H9 (cell line): Measurements from ENCODE around the gene SPSB3. TPM values are rescaled to one million over a fixed set of nuclear protein-coding genes. Genes with fewer than 3 reads are reported as not detected.

Source experiments
- DNase-seq: peaks from one replicate; pipeline ENCODE4 v3.0.0-alpha.2; 2017
- H2AFZ ChIP-seq: one replicate; pipeline ENCODE4 v1.6.1; 2013; ENCODE audit warnings: mild to moderate bottlenecking, low read length, control low read depth, moderate library complexity
- H2AK5ac ChIP-seq: 2 replicates; pipeline ENCODE4 v1.6.1; 2013; ENCODE audit warnings: low read length, control low read depth, mixed read lengths; ENCODE audit not compliant: insufficient read length
- H2BK120ac ChIP-seq: one replicate; pipeline ENCODE4 v1.6.1; 2013; ENCODE audit warnings: low read depth, mild to moderate bottlenecking, low read length, control low read depth, inconsistent platforms; ENCODE audit not compliant: poor library complexity, severe bottlenecking
- H2BK12ac ChIP-seq: 2 replicates; pipeline ENCODE4 v1.6.1; 2013; ENCODE audit warnings: low read length, control low read depth, mixed read lengths, low read depth; ENCODE audit not compliant: insufficient read length
- H2BK15ac ChIP-seq: 2 replicates; pipeline ENCODE4 v1.6.1; 2013; ENCODE audit warnings: low read depth, low read length, control low read depth
- H2BK20ac ChIP-seq: one replicate; pipeline ENCODE4 v1.6.1; 2013; ENCODE audit warnings: low read depth, mild to moderate bottlenecking, low read length, control low read depth, inconsistent platforms; ENCODE audit not compliant: poor library complexity, severe bottlenecking
- H2BK5ac ChIP-seq: 2 replicates; pipeline ENCODE4 v1.6.1; 2013; ENCODE audit warnings: low read length, control low read depth, mixed read lengths; ENCODE audit not compliant: insufficient read length
- H3K14ac ChIP-seq: 2 replicates; pipeline ENCODE4 v1.6.1; 2013; ENCODE audit warnings: low read length, control low read depth; ENCODE audit not compliant: insufficient read depth
- H3K18ac ChIP-seq: 2 replicates; pipeline ENCODE4 v1.6.1; 2013; ENCODE audit warnings: low read depth, mild to moderate bottlenecking, mixed read lengths, low read length, control low read depth; ENCODE audit not compliant: insufficient read length
- H3K23ac ChIP-seq: 2 replicates; pipeline ENCODE4 v1.6.1; 2013; ENCODE audit warnings: low read length, control low read depth, mixed read lengths, low read depth; ENCODE audit not compliant: insufficient read length
- H3K23me2 ChIP-seq: 2 replicates; pipeline ENCODE4 v1.6.1; 2013; ENCODE audit warnings: low read depth, mild to moderate bottlenecking, mixed read lengths, low read length, control low read depth; ENCODE audit not compliant: insufficient read length, poor library complexity, severe bottlenecking
- H3K27ac ChIP-seq: 2 replicates; pipeline ENCODE4 v1.5.1; 2013; ENCODE audit warnings: low read length, control low read depth, mixed read lengths, low read depth; ENCODE audit not compliant: insufficient read length
- H3K27me3 ChIP-seq: 2 replicates; pipeline ENCODE4 v1.6.1; 2013; ENCODE audit warnings: low read length, control low read depth, inconsistent platforms; ENCODE audit not compliant: insufficient read depth
- H3K4ac ChIP-seq: 2 replicates; pipeline ENCODE4 v1.6.1; 2013; ENCODE audit warnings: low read depth, mild to moderate bottlenecking, control low read depth, inconsistent platforms, low read length, moderate library complexity
- H3K4me1 ChIP-seq: 2 replicates; pipeline ENCODE4 v1.6.1; 2013; ENCODE audit warnings: low read length, control low read depth, inconsistent platforms; ENCODE audit not compliant: insufficient read depth
- H3K4me2 ChIP-seq: 2 replicates; pipeline ENCODE4 v1.6.1; 2013; ENCODE audit warnings: low read length, control low read depth, mixed read lengths; ENCODE audit not compliant: insufficient read length, insufficient read depth
- H3K56ac ChIP-seq: 2 replicates; pipeline ENCODE4 v1.6.1; 2013; ENCODE audit warnings: low read depth, mild to moderate bottlenecking, mixed read lengths, low read length, control low read depth; ENCODE audit not compliant: insufficient read length
- H3K79me1 ChIP-seq: 2 replicates; pipeline ENCODE4 v1.6.1; 2013; ENCODE audit warnings: low read depth, mild to moderate bottlenecking, moderate library complexity, low read length, control low read depth, inconsistent platforms; ENCODE audit not compliant: insufficient read depth, poor library complexity, severe bottlenecking
- H3K79me2 ChIP-seq: 2 replicates; pipeline ENCODE4 v1.6.1; 2013; ENCODE audit warnings: low read length, control low read depth, inconsistent platforms; ENCODE audit not compliant: insufficient read depth
- H3K9ac ChIP-seq: 2 replicates; pipeline ENCODE4 v1.6.1; 2013; ENCODE audit warnings: low read length, control low read depth, mixed read lengths; ENCODE audit not compliant: insufficient read length; ENCODE audit errors: extremely low read depth
- H3K9me3 ChIP-seq: one replicate; pipeline ENCODE4 v1.6.1; 2013; ENCODE audit warnings: low read depth, low read length, inconsistent platforms; ENCODE audit not compliant: control insufficient read depth
- H3T11ph ChIP-seq: one replicate; pipeline ENCODE4 v1.6.1; 2013; ENCODE audit warnings: mild to moderate bottlenecking, low read length, control low read depth, inconsistent platforms
- H4K20me1 ChIP-seq: one replicate; pipeline ENCODE4 v1.6.1; 2013; ENCODE audit not compliant: control insufficient read depth, insufficient read length, insufficient read depth
- H4K5ac ChIP-seq: 2 replicates; pipeline ENCODE4 v1.6.1; 2013; ENCODE audit warnings: low read depth, mild to moderate bottlenecking, mixed read lengths, low read length, control low read depth; ENCODE audit not compliant: insufficient read length
- H4K8ac ChIP-seq: replicated peaks from 2 replicates; pipeline ENCODE4 v1.6.1; 2013; ENCODE audit warnings: low read length, control low read depth, mixed read lengths, low read depth; ENCODE audit not compliant: insufficient read length
- H4K91ac ChIP-seq: 2 replicates; pipeline ENCODE4 v1.6.1; 2013; ENCODE audit warnings: low read depth, mild to moderate bottlenecking, moderate library complexity, mixed read lengths, low read length, control low read depth; ENCODE audit not compliant: insufficient read length
- H3K27ac Mint-ChIP-seq, 3 experiments: 2 replicates in 2 of 3; 3 replicates in 1 of 3; pipeline ENCODE4 v1.8.0; 2020 to 2021; ENCODE audit warnings: mixed read lengths in 3 of 3, mild to moderate bottlenecking in 1 of 3, moderate library complexity in 1 of 3
- H3K27me3 Mint-ChIP-seq: 2 replicates; pipeline ENCODE4 v1.8.0; 2021; ENCODE audit warnings: low read depth, mild to moderate bottlenecking, moderate library complexity, mixed read lengths
- H3K36me3 Mint-ChIP-seq, 3 experiments: 2 replicates in 2 of 3; 3 replicates in 1 of 3; pipeline ENCODE4 v1.8.0; 2020 to 2021; ENCODE audit warnings: low read depth in 3 of 3, mixed read lengths in 3 of 3; ENCODE audit not compliant: insufficient read depth in 1 of 3
- H3K4me1 Mint-ChIP-seq, 2 experiments: 2 replicates each; pipeline ENCODE4 v1.8.0; 2020; ENCODE audit warnings: mixed read lengths in 2 of 2
- H3K4me3 Mint-ChIP-seq, 2 experiments: 2 replicates in 1 of 2; 3 replicates in 1 of 2; pipeline ENCODE4 v1.8.0; 2020 to 2021; ENCODE audit warnings: mild to moderate bottlenecking in 2 of 2, mixed read lengths in 2 of 2, moderate library complexity in 1 of 2
- H3K9me3 Mint-ChIP-seq, 2 experiments: 2 replicates in 1 of 2; 3 replicates in 1 of 2; pipeline ENCODE4 v1.8.0; 2020; ENCODE audit warnings: mild to moderate bottlenecking in 2 of 2, mixed read lengths in 2 of 2, moderate library complexity in 1 of 2
- WGBS: extraction: QIAGEN DNeasy Blood & Tissue Kit; methylation state at CpG from one replicate; pipeline ENCODE4 v1.1.7; 2013; ENCODE audit warnings: missing lambda C conversion rate, low lambda C conversion rate, mixed read lengths; ENCODE audit not compliant: insufficient read length; ENCODE audit errors: extremely low coverage; 5-methylcytosine and 5-hydroxymethylcytosine counted together
- total RNA-seq: library from RNA; stranded (reverse); gene quantifications from 2 replicates; pipeline ENCODE4 v1.2.1, GENCODE V29; 2021
- TF ChIP-seq, protein P1 (sequence below): fragments of 200-600 bp; sonication (generic); conservative IDR thresholded peaks from 3 replicates; pipeline ENCODE4 v1.8.0; 2021; ENCODE audit warnings: antibody characterized with exemption, mild to moderate bottlenecking

Gene SPSB3
- total RNA-seq, 1 experiment from 2014 or later, result 19.9 TPM

DNA sequence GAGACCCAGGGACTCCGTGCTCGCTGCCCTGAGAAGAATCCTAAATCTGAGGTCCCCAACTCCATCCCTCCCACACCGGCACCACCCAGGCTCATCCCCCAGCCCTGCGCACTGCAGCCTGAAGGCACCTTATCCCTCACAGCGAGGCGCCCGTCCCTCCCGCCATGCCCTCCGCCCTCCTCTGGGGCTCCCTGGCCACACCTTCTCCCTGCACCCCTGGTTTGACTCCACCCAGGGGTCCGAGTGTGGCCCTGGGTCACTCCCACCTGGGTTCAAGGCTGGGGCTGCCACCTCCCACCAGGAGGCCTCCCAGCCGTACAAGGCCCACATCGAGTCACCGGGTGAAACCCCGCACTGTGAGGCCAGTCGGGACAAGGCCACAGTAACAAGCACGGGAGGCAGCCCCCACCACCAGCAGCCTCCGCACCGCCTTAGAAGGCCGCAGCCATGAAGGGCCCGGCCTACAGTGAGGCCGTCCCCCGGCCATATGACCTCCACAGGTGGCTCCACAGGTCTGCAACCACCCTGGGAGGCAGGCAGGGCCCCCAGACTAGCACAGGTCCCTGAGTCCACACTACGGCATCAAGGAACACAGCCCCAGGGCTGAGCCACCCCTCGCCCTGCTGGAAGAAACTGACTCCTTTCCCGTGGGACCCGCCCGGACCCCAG is 36.0 kb upstream of the SPSB3 start:
- H3K9ac ChIP-seq, result no peak overlapping the region
- H3K9me3 ChIP-seq, result no peaks in the 10 kb centered on the region
- no CpG with 5 or more reads among the region's 27 CpGs for WGBS
- no peaks in the 10 kb centered on the region for H3K4me1 ChIP-seq
- no peak overlapping the region for H3K23ac ChIP-seq
- H4K20me1 ChIP-seq, result no peaks in the 10 kb centered on the region
- no peak overlapping the region for H2AK5ac ChIP-seq
- H2BK5ac ChIP-seq, result no peak overlapping the region
- no peak overlapping the region for H2AFZ ChIP-seq
- no peak for DNase-seq
- H3K27ac ChIP-seq, result no peak overlapping the region
- H3K4me1 Mint-ChIP-seq, result no peaks in the 10 kb centered on the region
- no peaks in the 10 kb centered on the region; the same call in 1 of the 2 replicates for H3K27me3 Mint-ChIP-seq
- H3K36me3 Mint-ChIP-seq, result peaks cover 4 to 17% (median 16%) of the 10 kb centered on the region in 3 experiments; a peak in 6 of 7 replicates
- no peak overlapping the region for H2BK12ac ChIP-seq
- H3K4me3 Mint-ChIP-seq, result no peak overlapping the region
- H3K79me2 ChIP-seq, result no peaks in the 10 kb centered on the region
- no peak overlapping the region for H4K91ac ChIP-seq
- no peak overlapping the region for H3K4me2 ChIP-seq
- no peaks in the 10 kb centered on the region for H3K79me1 ChIP-seq
- no peak overlapping the region for H3K4ac ChIP-seq
- no peak overlapping the region for H3K56ac ChIP-seq
- no peak overlapping the region for H3K18ac ChIP-seq
- H3K14ac ChIP-seq, result no peak overlapping the region
- H4K8ac ChIP-seq, result no peak overlapping the region
- H4K5ac ChIP-seq, result no peak overlapping the region
- no peak overlapping the region for H2BK120ac ChIP-seq
- H2BK20ac ChIP-seq, result no peak overlapping the region
- no peaks in the 10 kb centered on the region for H3K9me3 Mint-ChIP-seq
- no peaks in the 10 kb centered on the region for H3K23me2 ChIP-seq
- H2BK15ac ChIP-seq, result no peak overlapping the region
- H3T11ph ChIP-seq, result no peak overlapping the region
- H3K27ac Mint-ChIP-seq, result no peak overlapping the region
- TF ChIP-seq, protein P1, sequence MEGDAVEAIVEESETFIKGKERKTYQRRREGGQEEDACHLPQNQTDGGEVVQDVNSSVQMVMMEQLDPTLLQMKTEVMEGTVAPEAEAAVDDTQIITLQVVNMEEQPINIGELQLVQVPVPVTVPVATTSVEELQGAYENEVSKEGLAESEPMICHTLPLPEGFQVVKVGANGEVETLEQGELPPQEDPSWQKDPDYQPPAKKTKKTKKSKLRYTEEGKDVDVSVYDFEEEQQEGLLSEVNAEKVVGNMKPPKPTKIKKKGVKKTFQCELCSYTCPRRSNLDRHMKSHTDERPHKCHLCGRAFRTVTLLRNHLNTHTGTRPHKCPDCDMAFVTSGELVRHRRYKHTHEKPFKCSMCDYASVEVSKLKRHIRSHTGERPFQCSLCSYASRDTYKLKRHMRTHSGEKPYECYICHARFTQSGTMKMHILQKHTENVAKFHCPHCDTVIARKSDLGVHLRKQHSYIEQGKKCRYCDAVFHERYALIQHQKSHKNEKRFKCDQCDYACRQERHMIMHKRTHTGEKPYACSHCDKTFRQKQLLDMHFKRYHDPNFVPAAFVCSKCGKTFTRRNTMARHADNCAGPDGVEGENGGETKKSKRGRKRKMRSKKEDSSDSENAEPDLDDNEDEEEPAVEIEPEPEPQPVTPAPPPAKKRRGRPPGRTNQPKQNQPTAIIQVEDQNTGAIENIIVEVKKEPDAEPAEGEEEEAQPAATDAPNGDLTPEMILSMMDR, result no peak
- H3K27me3 ChIP-seq, result no peaks in the 10 kb centered on the region
